Measurements from ENCODE around the gene TPD52L1. TPM values are rescaled to one million over a fixed set of nuclear protein-coding genes. Genes with fewer than 3 reads are reported as not detected.

TPD52L1 gene
- total RNA-seq, 1 experiment from 2014 or later: 29.2 TPM

DNA sequence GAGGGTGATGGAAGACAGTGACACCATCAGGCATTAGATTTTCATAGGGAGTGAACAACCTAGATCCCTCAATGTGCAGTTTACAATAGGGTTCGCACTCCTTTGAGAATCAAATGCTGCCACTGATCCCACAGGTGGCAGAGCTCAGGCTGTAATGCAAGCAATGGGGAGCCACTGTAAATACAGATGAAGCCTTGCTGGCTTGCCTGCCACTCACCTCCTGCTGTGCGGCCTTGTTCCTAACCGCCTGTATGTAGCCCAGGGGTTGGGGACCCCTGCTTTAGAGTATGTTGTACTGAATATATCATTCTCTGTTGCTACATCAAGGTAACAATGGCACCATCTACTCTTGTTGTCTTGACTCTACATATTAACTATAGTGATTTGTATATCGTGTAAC is 37.1 kb downstream of the TPD52L1 start:
- no peak overlapping the region for H3K4me3 ChIP-seq
- no peaks in the 10 kb centered on the region for H3K9me3 ChIP-seq
- H3K36me3 ChIP-seq: no peaks in the 10 kb centered on the region
- no peak for DNase-seq
- no peaks in the 10 kb centered on the region for H3K27me3 ChIP-seq

DNA sequence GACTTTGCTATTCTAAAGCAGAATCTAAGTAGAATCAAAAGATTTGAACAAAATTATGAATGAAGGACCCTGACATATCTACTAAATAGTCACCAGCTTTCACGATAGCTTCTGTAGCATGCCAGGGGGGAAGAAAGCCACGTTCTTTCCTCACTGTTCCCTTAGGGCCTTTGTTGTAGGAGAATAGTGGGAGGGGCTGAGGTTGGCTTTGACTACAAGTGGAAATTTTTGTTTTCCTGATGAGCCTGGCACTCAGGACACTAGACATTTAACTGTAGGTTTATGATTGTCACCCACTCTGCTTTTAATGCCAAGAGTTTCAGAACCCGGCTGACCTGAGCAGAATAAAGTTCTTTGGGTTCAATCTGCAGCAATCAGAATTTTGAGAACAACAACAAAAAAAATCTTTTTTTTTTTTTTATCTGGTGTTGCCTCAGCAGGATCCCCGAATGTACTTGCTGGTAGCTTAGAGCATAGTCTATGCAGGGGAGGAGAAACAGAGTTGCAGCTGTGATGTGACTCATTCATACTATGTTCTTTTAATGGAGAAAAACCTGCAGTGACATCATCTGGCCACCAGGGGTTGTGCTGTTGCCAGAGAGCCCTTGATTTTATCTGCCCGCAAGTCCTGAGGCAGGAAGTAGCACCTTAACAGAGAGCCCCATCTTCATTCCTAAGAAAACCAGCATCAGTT is 38.5 kb downstream of the TPD52L1 start:
- H3K4me3 ChIP-seq: no peak overlapping the region
- no peaks in the 10 kb centered on the region for H3K9me3 ChIP-seq
- DNase-seq: peak; percentile 65
- no peaks in the 10 kb centered on the region for H3K27me3 ChIP-seq
- no peaks in the 10 kb centered on the region for H3K36me3 ChIP-seq

DNA sequence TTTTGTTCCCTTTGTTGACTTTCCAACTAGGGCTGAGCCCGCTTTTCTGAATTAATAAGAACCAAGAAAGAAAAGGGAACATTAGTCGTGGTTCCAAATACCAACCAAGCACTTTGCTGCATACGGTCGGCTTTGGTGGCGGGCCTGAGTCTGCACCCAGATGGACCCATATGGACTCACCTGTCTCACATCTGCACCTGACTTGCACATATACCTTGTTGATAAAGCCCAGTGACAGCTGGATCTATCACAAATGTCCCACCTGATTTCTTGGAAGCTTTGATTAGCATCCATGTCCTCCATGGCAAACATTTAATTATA is 39.0 kb downstream of the TPD52L1 start:
- Histone ChIP-seq H3K9me3 (no peaks in the 10 kb centered on the region), H3K27me3 (no peaks in the 10 kb centered on the region)
- no peak for DNase-seq

DNA sequence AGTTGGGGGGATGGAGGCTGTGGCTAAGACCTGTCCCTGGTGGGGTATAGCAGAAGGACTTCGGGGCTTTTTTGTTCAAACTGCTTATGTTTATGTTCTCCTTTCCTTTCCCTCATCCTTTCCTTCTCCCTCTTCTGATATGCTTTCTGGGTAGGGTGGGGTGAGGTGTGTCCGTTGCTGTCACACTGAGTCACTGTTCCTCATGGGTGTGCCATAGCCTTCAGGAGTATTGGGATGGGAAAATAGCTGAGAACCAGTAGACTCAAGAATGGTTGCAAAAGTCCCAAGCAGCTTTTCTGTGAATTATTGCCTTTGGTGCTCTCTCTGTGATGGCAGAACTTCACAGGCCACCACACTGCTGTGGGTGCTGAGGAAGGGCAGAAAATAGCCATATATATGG is 39.6 kb downstream of the TPD52L1 start:
- DNase-seq: no peak
- H3K36me3 ChIP-seq: no peaks in the 10 kb centered on the region
- H3K4me3 ChIP-seq: no peak overlapping the region
- H3K9me3 ChIP-seq: no peaks in the 10 kb centered on the region
- no peaks in the 10 kb centered on the region for H3K27me3 ChIP-seq

More for the DNA sequence above, 39.0 kb downstream of the TPD52L1 start:
- H3K36me3 ChIP-seq: no peaks in the 10 kb centered on the region
- H3K4me3 ChIP-seq: no peak overlapping the region

DNA sequence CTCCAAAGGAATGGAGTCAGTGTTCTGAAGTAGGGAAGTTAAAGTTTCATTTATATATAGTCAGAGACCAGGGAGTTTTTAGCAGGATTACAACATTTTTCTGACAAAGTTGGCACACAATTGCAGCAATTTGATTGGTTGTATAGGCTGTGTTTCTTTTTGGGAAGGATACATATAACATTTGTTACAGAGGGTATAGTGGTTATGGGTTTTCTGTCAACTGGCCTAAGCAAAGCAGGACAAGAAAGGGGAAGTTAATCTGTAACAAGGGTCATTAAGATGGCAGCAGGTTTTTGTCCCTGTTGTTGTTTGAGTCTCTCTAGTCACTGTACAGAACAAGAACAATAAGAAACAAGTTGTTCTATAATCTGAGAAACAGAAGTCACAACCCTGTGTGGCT is 41.4 kb downstream of the TPD52L1 start:
- no peaks in the 10 kb centered on the region for H3K36me3 ChIP-seq
- no peaks in the 10 kb centered on the region for H3K27me3 ChIP-seq
- no peak overlapping the region for H3K4me3 ChIP-seq
- no peaks in the 10 kb centered on the region for H3K9me3 ChIP-seq
- no peak for DNase-seq

DNA sequence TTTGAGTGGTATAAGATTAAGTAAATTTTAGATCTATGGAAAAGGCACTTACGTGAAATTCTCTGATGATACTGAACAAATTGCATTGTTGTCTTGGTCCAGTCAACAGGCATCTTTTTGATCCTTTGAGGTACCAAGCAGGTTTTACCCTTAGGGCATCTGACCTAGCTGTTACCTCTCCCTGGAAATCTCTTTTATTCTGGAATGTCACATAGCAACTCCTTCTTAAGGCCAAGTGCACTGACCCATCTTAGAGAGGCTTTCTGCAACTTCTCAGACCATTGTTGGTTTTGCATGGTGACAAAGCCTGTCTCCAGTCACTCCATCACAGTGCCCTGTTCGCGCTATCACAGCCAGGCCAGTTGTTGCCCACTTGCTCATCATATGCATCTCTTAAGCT is 42.0 kb downstream of the TPD52L1 start:
- H3K9me3 ChIP-seq: peaks cover under 1% of the 10 kb centered on the region
- DNase-seq: no peak
- H3K27me3 ChIP-seq: no peaks in the 10 kb centered on the region
- no peak overlapping the region for H3K4me3 ChIP-seq
- H3K36me3 ChIP-seq: no peaks in the 10 kb centered on the region

DNA sequence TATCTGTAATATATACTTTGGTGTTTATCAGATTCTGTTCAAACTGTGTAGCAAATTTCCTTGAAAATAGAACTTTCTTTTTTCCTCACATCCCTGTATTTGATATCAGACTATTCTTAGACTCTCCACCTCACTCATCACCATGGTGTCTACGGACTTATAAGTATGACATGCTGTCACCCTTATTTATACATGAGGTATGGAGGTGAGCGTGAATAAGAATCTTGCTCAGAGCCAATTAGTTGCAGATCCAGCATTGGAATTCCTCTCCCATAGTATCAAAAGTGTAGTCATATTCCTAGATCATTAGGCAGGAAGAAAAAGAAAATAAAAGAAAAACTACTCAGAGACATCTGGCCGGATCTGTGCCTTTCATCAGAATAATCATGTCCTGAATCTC is 43.0 kb downstream of the TPD52L1 start:
- peaks cover 6% of the 10 kb centered on the region for H3K9me3 ChIP-seq
- no peak for DNase-seq
- no peaks in the 10 kb centered on the region for H3K27me3 ChIP-seq
- H3K4me3 ChIP-seq: no peak overlapping the region
- H3K36me3 ChIP-seq: no peaks in the 10 kb centered on the region

DNA sequence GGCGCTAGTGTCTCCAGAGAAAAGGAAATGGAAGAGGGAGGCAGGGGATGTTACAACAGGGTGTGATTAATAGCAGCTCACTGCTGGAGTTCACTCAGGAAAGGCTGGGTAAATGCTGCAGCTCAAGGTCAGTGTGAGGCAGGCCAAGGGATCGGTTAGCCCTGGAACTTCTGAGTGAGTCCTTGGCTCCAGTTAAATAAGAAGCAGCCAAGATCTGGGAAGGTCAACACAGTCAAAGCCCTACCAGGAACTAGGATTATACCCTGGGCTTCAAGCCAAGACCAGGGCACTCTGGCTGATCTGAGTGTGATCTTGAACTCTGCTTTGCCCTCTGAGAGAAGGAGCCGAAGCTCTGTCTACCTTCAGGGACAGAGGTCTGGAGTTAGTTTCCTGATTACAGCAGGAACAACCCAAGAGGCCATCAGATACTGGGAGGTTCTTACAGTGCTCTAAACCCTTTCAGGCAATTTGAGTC is 44.3 kb downstream of the TPD52L1 start:
- peak; percentile 95 for DNase-seq
- H3K36me3 ChIP-seq: no peaks in the 10 kb centered on the region
- H3K27me3 ChIP-seq: no peaks in the 10 kb centered on the region
- peaks cover 6% of the 10 kb centered on the region for H3K9me3 ChIP-seq
- no peak overlapping the region for H3K4me3 ChIP-seq

DNA sequence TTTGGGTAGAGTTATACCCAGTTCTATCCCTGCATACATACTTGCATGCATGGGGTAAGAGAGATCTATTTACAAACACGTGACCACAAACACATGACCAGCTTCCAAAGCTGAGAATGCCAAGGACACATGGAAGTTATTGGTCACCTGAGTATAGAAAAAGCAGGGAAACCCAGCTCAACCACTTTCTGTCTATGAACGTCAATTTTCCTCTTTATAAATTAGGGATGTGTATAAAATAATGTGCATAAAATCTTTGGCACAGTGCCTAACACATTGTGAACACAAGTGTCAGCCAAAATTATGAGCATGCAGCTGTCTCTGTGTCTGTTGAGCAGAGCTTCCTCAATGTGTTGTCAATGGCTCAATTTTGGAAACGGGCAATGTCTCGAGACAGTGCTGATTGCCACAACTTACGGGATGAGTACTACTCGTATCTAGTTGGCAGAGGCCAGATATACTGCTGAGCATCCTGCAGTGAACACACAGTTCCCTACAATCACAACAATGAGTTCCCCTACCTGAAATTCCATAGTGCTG is 44.9 kb downstream of the TPD52L1 start:
- DNase-seq: no peak
- Histone ChIP-seq H3K4me3 (no peak overlapping the region), H3K36me3 (no peaks in the 10 kb centered on the region), H3K9me3 (peaks cover 6% of the 10 kb centered on the region), H3K27me3 (no peaks in the 10 kb centered on the region)

DNA sequence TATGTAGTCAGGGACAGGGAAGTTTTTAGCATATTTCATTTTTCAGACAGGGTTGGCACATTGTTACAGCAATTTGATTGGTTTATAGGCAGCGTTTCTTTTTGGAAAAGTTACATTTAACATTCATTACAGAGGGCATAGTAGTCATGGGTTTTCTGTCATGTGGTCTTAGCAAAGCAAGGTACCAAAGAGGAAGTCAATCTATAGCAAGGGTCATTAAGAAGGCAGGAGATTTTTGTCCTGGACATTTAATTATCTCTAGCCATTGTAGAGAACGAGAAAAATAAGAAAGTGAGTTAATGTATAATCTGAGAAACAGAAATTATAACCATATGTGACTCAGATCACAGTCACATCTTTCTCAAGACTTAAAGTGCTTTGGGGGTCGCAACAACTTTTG is 47.4 kb downstream of the TPD52L1 start:
- DNase-seq: no peak
- no peak overlapping the region for H3K4me3 ChIP-seq
- peaks cover 6% of the 10 kb centered on the region for H3K9me3 ChIP-seq
- H3K36me3 ChIP-seq: no peaks in the 10 kb centered on the region
- no peaks in the 10 kb centered on the region for H3K27me3 ChIP-seq

DNA sequence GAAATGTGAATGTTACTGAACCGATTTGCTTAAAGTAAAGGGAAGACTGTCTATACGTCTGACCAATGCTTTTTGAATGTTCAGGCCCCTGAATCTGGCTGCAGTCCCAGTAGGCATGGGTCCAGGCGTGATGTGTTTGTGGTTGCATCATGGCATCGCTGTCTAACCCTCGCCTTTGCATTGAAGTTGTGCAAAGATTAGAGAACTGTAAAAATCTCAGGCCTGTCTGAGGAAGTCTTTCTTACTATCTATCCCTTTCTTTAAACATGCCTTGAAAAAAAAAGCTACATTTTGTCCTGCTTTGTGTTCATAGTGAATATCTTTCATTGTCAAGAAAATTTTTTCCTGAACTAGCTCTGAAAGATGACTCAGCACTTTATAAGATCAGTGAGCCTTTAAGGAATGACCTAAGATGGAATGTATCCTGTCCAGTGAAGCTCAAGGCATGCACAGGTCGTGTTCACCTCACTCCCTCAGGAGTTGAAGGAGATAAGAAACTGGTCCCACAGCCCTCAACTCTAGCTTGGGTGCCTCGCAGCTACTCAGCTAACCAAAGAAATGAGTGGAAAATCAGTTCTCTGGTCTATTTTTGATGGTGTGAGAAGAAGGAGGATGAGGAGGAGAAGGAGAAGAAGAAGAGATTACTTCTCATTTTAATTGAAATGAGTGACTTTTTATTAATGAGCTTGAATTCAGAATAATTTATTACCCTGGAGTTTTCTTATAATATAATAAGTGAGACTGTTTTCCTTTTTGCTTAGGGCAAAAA is 48.6 kb downstream of the TPD52L1 start:
- Histone ChIP-seq H3K27me3 (no peaks in the 10 kb centered on the region), H3K36me3 (no peaks in the 10 kb centered on the region), H3K9me3 (peaks cover 6% of the 10 kb centered on the region), H3K4me3 (no peak overlapping the region)
- DNase-seq: peak; percentile 91

DNA sequence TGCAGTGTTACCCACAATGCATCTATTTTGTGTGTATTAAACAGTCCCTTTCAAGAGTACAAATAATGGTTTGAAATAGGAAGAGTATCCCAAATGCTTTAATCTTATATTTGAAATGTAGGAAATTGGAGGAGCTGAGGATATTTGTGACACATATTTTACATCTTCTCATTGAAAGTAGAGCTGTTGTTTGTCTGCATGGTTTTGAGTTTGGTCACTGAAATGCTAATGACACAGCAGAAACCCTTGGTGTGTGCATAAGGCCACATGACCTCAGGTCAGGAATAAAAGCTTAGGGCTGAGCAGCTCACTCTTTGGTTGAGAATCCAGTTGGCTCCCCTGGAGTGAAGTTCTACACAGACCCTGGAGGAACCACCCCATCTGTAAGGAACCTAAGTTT is 49.8 kb downstream of the TPD52L1 start:
- no peaks in the 10 kb centered on the region for H3K36me3 ChIP-seq
- no peak overlapping the region for H3K4me3 ChIP-seq
- DNase-seq: no peak
- peaks cover 6% of the 10 kb centered on the region for H3K9me3 ChIP-seq
- H3K27me3 ChIP-seq: no peaks in the 10 kb centered on the region

DNA sequence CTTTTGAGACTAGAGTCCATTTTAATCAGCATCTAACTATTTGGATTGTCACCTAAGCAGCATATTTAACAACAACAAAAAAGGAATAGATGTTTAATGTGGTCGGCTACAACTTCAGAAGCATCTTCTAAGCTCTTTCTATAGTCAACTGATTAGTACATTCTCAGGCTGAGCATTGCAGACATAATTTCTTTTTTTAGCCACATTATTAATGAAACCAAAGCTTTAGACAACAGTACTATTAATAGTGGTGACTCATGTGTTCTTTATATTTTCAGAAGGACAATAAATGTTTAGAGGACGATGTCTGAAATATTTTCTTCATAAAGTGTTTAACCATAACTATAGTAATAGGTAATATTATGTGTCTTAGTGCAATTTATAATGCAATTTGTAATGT is 52.4 kb downstream of the TPD52L1 start:
- no peaks in the 10 kb centered on the region for H3K36me3 ChIP-seq
- H3K27me3 ChIP-seq: no peaks in the 10 kb centered on the region
- H3K4me3 ChIP-seq: no peak overlapping the region
- DNase-seq: no peak
- peaks cover under 1% of the 10 kb centered on the region for H3K9me3 ChIP-seq

DNA sequence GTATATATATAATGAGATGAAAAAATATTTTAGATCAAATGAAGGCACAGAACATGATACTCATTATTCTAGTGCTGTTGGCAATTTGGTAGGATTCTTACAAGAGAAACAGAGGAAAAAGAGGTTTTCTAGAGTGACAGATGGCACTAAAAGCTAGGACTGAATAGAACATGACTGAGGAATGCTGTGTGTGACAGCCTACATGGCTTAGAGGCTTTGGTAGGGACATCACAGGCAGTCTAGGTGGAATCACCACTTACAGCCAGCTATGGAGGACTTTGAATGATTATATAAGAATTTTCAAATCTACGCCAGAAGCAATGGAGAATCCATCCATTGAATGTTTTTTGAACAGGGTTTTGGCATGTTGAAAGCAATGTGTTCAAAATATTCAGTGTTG is 52.8 kb downstream of the TPD52L1 start:
- Histone ChIP-seq H3K9me3 (no peaks in the 10 kb centered on the region), H3K36me3 (no peaks in the 10 kb centered on the region), H3K4me3 (no peak overlapping the region), H3K27me3 (no peaks in the 10 kb centered on the region)
- DNase-seq: no peak

DNA sequence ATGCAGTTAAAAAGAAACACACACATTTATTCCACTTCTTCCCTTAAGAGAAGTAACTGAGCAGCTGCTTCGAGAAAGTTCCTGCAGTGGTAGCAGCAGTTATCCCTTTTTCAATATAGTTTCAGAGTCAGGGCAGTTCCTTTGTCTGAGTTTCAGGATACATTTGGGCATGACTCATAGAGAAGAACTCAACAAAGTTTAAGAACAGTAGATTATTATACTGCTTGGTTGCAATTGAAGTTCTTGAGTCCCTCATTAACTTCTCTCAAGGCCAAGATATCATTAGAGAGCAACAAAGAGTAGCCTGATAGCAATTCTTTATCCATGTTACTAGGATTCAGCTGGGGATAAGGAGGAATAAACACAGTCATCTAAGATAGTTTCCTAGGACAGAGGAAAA is 54.4 kb downstream of the TPD52L1 start:
- Histone ChIP-seq H3K4me3 (no peak overlapping the region), H3K9me3 (no peaks in the 10 kb centered on the region), H3K36me3 (no peaks in the 10 kb centered on the region), H3K27me3 (no peaks in the 10 kb centered on the region)
- no peak for DNase-seq

DNA sequence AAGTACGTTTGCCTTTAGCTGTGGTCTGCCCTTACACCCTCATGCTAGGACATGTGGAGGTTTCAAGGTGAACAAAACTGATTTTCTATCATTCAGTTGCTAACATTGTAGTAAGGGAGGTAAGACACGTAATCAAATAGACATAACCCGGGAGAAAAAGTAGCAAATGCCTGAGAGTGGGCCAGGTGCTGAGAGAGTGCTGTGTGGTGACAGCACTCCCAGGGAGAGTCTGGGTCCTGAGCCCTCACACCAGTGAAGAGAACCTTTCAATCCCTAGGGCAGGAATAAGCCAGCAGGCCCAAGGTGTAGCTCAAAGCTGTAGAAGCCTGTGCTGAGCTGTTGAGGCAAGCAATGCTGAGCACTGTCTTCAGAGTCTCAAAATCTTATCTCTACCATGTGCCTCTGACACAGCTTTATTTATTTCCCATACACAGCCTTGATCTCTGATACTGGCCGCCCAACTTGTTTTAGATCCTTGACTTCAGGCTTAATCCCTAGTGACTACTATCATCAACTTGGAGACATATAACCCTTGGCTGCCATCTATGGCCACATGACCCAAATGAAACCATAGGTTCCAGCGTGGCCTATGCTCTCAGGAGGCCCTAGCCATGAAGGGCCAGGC is 55.2 kb downstream of the TPD52L1 start:
- no peak overlapping the region for H3K4me3 ChIP-seq
- no peaks in the 10 kb centered on the region for H3K36me3 ChIP-seq
- no peaks in the 10 kb centered on the region for H3K9me3 ChIP-seq
- no peak for DNase-seq
- no peaks in the 10 kb centered on the region for H3K27me3 ChIP-seq

DNA sequence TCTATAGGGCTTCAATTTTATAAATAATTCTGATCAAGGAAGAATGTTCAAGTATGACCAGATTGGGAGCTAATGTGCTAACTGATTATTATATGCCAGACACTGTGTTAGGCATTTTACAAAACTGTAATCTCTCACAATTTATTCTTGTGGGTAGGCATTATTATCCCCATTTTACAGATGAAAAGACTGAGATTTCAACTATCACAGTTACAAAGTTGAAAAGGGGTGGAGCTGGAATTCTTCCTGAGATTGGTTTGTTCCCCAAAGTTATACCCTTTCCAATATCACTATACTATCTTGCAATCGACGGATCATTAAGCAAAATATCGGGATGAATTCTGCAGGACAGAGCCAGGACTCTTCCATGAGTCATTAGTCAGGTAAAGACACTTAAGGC is 57.1 kb downstream of the TPD52L1 start:
- no peaks in the 10 kb centered on the region for H3K9me3 ChIP-seq
- DNase-seq: no peak
- H3K36me3 ChIP-seq: no peaks in the 10 kb centered on the region
- no peak overlapping the region for H3K4me3 ChIP-seq
- H3K27me3 ChIP-seq: no peaks in the 10 kb centered on the region

Measured in MG63 (cell line).